Measurements from ENCODE around the gene YJU2. TPM values are rescaled to one million over a fixed set of nuclear protein-coding genes. Genes with fewer than 3 reads are reported as not detected.

YJU2 gene
- total RNA-seq, 1 experiment from 2014 or later, result 26.9 TPM

DNA sequence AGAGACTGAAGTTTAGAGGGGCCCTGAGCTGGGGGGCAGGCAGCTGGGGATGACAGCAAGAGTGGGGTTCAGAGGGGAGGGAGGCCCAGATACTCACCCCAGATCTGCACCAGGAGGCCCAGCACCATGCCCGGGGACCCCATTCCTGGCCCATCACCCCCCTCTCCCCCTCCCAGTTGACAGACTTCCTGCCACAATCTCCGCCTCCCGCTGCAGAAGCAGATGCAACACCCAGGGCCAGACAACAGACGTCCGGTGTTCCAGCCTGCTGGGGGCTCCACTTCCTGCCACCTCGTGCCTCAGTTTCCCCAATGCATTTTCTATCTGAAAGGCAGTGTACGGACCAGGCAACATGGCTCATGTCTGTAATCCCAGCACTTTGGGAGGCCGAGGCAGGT, 55.4 kb downstream of the YJU2 start, which contains the start of gene TMIGD2:
Gene TMIGD2, minus strand, starts transcription at position 147 of the 398 bp plus-strand sequence. Its CDS starts 4 bp downstream, at position 143.
- no peaks in the 10 kb centered on the region for H3K79me2 ChIP-seq (ENCODE audit: insufficient read depth, low read length)
- no peak within 1 kb of the TSS for H3K27ac ChIP-seq (ENCODE audit: low read depth, low read length)
- H3K9ac ChIP-seq (ENCODE audit: low read length), result no peak within 1 kb of the TSS
- no peak for ATAC-seq
- no peaks in the 10 kb centered on the region for H3K9me3 ChIP-seq (ENCODE audit: control insufficient read depth in 1 of 2, insufficient read depth in 1 of 2, low read depth in 1 of 2, low read length in 2 of 2)
- TF ChIP-seq SRF (IDR thresholded peaks at IDR 0.05; ENCODE audit: low read depth) (no peak), EZH2phosphoT487 (IDR thresholded peaks at IDR 0.05; ENCODE audit: borderline replicate concordance) (no peak), FOSL1 (IDR thresholded peaks at IDR 0.05; ENCODE audit: low read depth) (no peak), ELF1 (IDR thresholded peaks at IDR 0.05; ENCODE audit: borderline replicate concordance, low read depth) (no peak)
- TF ChIP-seq, protein P1, sequence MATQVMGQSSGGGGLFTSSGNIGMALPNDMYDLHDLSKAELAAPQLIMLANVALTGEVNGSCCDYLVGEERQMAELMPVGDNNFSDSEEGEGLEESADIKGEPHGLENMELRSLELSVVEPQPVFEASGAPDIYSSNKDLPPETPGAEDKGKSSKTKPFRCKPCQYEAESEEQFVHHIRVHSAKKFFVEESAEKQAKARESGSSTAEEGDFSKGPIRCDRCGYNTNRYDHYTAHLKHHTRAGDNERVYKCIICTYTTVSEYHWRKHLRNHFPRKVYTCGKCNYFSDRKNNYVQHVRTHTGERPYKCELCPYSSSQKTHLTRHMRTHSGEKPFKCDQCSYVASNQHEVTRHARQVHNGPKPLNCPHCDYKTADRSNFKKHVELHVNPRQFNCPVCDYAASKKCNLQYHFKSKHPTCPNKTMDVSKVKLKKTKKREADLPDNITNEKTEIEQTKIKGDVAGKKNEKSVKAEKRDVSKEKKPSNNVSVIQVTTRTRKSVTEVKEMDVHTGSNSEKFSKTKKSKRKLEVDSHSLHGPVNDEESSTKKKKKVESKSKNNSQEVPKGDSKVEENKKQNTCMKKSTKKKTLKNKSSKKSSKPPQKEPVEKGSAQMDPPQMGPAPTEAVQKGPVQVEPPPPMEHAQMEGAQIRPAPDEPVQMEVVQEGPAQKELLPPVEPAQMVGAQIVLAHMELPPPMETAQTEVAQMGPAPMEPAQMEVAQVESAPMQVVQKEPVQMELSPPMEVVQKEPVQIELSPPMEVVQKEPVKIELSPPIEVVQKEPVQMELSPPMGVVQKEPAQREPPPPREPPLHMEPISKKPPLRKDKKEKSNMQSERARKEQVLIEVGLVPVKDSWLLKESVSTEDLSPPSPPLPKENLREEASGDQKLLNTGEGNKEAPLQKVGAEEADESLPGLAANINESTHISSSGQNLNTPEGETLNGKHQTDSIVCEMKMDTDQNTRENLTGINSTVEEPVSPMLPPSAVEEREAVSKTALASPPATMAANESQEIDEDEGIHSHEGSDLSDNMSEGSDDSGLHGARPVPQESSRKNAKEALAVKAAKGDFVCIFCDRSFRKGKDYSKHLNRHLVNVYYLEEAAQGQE (IDR thresholded peaks at IDR 0.05; ENCODE audit: low read depth), result no peak
- RAD21 ChIA-PET (ENCODE audit: low non-redundant PET in 1 of 2, low total read pairs in 2 of 2, uncharacterized antibody in 2 of 2, unreplicated experiment in 2 of 2), result no interaction called here
- H3K4me1 ChIP-seq (ENCODE audit: control insufficient read depth in 1 of 2, insufficient read depth in 2 of 2, low read length in 2 of 2), result peaks cover 4 to 9% of the 10 kb centered on the region in 2 experiments; a peak in 2 of 4 replicates
- no peaks in the 10 kb centered on the region for H3K9me2 ChIP-seq (ENCODE audit: insufficient read depth)
- H2AFZ ChIP-seq (ENCODE audit: low read depth, low read length, poor library complexity, severe bottlenecking), result no peak within 1 kb of the TSS
- no peak within 1 kb of the TSS for H3K4me3 ChIP-seq (replicated peaks in 1 of 2; ENCODE audit: low read depth in 1 of 2, low read length in 2 of 2)
- DNase-seq (ENCODE audit: low read depth, low spot score), result no peak
- H3K27me3 ChIP-seq (ENCODE audit: insufficient read depth, low read length), result no peaks in the 10 kb centered on the region
- H4K20me1 ChIP-seq (ENCODE audit: insufficient read depth), result no peaks in the 10 kb centered on the region
- CTCF ChIA-PET, result no interaction called here
- intact Hi-C loops (cut with micrococcal nuclease), result no loop called here
- no peak within 1 kb of the TSS for H3K4me2 ChIP-seq (ENCODE audit: low read length)
- H3K36me3 ChIP-seq (ENCODE audit: control insufficient read depth in 1 of 2, insufficient read depth in 2 of 2, low read length in 2 of 2), result no peaks in the 10 kb centered on the region
- no TSS peak for BruUV-seq (replicated peaks)
- POLR2A ChIA-PET, result no interaction called here
